C4-2B (cell line): ENCODE data around the gene SARS2.
"Not testable (repeated sequence)": the region's sequence is repeated elsewhere in the genome, so short reads cannot be mapped to it uniquely, and the experiment has no call there.

ENCODE experiments used
- H3K27ac ChIP-seq: fragments of 450-650 bp; 2 replicates; pipeline ENCODE4 v1.5.1; 2017
- ZFX ChIP-seq: fragments of 450-650 bp; IDR thresholded peaks from 2 replicates; pipeline ENCODE4 v1.6.1; 2017
- TF ChIP-seq, protein P1 (sequence below): fragments of 450-650 bp; conservative IDR thresholded peaks from 2 replicates; pipeline ENCODE4 v1.5.1; 2017; ENCODE audit warnings: mild to moderate bottlenecking

SARS2 gene

DNA sequence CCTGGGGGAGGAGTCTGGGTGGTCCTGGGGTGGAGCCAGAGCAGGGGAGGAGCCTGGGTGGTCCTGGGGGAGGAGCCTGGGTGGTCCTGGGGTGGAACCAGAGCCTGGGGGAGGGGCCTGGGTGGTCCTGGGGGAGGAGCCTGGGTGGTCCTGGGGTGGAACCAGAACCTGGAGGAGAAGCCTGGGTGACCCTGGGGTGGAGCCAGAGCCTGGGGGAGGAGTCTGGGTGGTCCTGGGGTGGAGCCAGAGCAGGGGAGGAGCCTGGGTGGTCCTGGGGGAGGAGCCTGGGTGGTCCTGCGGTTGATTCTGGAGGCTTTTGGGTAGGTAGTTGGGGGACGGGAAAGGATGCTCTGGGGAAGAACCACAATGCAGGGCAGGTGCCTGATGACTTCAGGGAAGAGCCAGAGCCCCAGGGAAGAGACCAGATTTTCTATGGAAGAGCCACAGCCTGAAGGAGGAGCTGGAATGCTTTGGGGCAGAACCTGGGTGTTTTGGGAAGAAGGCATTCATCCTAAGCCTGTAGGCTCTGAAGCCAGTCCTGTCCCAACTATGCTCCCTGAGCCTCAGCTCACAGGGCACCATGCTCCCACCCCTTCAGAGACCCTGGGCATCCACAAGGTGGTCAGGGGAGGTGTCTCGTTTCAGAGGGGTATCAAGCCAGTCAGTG is 15.1 kb upstream of the SARS2 start:
- TF ChIP-seq ZFX = no peak
- TF ChIP-seq, protein P1, sequence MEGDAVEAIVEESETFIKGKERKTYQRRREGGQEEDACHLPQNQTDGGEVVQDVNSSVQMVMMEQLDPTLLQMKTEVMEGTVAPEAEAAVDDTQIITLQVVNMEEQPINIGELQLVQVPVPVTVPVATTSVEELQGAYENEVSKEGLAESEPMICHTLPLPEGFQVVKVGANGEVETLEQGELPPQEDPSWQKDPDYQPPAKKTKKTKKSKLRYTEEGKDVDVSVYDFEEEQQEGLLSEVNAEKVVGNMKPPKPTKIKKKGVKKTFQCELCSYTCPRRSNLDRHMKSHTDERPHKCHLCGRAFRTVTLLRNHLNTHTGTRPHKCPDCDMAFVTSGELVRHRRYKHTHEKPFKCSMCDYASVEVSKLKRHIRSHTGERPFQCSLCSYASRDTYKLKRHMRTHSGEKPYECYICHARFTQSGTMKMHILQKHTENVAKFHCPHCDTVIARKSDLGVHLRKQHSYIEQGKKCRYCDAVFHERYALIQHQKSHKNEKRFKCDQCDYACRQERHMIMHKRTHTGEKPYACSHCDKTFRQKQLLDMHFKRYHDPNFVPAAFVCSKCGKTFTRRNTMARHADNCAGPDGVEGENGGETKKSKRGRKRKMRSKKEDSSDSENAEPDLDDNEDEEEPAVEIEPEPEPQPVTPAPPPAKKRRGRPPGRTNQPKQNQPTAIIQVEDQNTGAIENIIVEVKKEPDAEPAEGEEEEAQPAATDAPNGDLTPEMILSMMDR = no peak

DNA sequence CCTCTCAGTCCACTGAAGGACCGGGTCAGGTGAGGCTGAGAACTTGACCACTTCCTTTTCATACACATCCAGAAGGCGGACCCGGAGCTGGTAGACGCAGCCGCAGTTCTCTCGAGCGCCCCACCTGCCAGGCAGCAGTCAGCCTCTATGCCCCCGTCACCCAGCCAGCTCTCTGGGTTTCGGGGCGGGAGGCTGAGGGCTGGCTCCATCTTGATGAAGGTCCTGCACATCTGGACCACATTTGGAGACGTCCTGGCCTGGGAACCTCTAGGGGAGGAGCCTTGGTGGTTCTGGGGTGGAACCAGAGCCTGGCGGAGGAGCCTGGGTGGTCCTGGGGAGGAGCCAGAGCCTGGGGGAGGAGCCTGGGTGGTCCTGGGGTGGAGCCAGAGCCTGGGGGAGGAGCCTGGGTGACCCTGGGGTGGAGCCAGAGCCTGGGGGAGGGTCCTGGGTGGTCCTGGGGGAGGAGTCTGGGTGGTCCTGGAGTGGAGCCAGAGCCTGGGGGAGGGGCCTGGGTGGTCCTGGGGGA is 14.5 kb upstream of the SARS2 start:
- TF ChIP-seq ZFX = no peak
- TF ChIP-seq, protein P1 = no peak
- no peak overlapping the region for H3K27ac ChIP-seq

More for the DNA sequence above, 15.1 kb upstream of the SARS2 start:
- no peak overlapping the region for H3K27ac ChIP-seq

DNA sequence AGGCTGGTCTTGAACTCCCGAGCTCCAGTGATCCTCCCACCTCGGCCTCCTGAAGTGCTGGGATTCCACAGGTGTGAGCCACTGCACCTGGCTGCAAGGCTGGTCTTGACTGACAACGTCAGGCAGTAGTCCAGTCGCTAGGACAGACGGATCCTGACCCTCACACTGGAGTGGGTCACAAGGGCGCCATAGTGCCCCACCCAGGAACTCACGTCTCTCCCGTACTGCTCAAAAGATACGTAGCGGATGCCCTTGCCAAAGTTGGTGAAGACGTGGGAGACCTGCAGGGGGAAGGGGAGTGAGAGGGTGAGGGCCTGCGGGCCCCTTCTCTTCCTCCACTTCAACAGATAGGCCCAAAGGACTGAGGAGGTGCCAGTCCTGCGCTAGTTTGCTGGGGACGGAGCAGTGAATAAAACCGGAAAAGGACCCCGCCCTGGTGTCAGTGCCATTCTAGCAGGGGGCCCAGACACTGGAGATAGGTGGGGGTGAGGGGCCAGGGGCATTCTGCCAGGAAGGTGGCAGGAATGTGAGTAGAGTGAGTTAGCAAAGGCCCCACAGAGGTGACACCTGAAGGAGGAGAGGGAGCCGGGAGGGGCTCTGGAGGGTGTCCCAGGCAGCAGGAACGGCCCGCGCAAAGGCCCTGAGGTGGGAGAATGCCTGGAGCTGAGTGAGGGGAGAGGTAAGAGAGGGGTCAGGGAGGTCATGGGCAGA is 12.1 kb upstream of the SARS2 start:
- TF ChIP-seq, protein P1 = no peak
- no peak for TF ChIP-seq ZFX
- H3K27ac ChIP-seq = no peak overlapping the region

DNA sequence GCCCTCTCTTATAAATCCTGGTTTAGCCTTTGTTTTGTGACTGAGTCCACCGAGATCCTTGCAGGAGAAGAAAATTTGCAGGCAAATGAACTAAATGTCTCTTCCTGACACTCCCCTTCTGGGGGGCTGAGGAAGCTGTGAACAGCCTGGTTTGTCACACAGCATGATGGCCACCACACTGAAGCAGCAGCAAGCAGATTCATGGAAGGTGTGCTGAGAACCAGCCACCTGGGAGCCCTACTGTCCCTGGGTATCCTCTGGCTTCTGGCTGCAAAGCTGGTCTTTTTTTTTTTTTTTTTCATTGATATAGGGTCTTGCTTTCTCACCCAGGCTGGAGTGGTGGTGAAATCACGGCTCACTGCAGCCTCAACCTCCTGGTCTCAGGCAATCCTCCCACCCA is 11.4 kb upstream of the SARS2 start:
- TF ChIP-seq, protein P1 = no peak
- TF ChIP-seq ZFX = no peak
- H3K27ac ChIP-seq = no peak overlapping the region

DNA sequence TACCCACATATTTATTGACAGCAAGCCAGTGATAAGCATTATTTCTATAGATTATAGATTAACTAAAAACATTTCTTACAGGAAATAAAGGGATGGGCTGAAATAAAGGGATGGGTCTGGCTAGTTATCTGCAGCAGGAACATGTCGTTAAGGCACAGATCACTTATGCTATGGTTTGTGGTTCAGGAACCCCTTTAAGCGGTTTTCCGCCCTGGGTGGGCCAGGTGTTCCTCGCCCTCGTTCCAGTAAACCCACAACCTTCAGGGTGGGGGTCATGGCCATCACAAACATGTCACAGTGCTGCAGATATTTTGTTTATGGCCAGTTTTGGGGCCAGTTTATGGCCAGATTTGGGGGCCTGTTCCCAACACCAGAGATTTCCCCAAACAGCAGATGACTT is 10.9 kb upstream of the SARS2 start:
- not testable (repeated sequence) for H3K27ac ChIP-seq

DNA sequence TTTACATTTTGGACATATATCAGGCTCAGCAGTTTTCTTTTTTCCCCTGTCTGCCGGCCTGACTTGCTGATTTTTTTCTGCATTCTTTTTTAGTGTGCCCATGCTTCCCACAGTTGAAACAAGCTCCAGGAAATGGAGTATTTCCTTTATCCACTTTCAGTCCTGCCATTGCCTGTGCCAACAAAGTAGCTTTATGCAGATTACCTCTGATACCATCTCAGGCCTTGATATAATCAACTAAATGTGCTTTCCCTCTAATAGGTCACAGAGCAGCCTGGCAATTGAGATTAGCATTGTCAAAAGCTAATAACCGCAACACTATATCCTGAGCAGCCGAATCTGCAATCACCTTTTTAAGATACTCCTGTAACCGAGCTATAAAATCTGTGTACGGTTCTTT is 9.4 kb upstream of the SARS2 start:
- TF ChIP-seq, protein P1 = no peak
- TF ChIP-seq ZFX = no peak
- H3K27ac ChIP-seq = no peak overlapping the region

DNA sequence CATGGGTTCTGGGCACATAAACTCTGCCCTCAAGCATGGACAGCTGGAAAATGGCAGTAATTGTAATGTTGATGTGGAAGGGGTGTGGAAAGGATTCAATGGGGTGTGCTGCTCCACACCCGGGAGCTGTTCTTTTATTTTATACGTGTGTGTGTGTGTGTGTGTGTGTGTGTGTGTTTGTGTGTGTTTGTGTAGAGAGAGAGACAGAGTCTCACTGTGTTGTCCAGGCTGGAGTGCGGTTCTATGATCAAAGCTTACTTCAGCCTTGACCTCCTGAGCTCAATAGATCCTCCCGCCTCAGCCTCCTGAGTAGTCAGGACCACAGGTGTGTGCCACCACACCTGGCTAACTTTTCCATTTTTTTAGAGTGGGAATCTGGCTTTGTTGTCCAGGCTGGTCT is 3.0 kb upstream of the SARS2 start:
- TF ChIP-seq ZFX = no peak
- TF ChIP-seq, protein P1 = no peak
- H3K27ac ChIP-seq = no peak overlapping the region
